Measurements from ENCODE around the gene ALG8. TPM values are rescaled to one million over a fixed set of nuclear protein-coding genes. Genes with fewer than 3 reads are reported as not detected.

ALG8 gene
- polyA plus RNA-seq, 1 of the 3 experiments (the other 2 are of a cell fraction): 42.0 TPM

DNA sequence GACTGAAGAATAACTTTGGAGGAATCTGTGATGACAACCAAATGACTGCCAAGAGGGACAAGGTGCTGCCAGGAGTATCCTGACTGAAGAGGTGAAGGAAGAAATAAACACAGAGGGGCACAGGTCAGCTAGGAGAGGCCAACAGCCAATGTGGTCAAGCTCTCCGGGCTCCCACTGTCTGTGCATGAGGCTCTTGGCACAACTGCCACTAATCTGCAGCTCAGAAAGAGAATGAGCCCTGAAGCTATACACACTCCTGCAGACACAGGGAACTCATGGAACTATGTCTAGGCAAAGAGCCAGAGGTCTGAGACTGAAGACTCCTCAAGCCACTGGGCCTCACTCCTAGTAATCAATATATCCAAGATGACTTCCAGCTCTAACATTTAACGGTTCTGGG is 68.8 kb downstream of the ALG8 start (continued):
- TF ChIP-seq, protein P1, sequence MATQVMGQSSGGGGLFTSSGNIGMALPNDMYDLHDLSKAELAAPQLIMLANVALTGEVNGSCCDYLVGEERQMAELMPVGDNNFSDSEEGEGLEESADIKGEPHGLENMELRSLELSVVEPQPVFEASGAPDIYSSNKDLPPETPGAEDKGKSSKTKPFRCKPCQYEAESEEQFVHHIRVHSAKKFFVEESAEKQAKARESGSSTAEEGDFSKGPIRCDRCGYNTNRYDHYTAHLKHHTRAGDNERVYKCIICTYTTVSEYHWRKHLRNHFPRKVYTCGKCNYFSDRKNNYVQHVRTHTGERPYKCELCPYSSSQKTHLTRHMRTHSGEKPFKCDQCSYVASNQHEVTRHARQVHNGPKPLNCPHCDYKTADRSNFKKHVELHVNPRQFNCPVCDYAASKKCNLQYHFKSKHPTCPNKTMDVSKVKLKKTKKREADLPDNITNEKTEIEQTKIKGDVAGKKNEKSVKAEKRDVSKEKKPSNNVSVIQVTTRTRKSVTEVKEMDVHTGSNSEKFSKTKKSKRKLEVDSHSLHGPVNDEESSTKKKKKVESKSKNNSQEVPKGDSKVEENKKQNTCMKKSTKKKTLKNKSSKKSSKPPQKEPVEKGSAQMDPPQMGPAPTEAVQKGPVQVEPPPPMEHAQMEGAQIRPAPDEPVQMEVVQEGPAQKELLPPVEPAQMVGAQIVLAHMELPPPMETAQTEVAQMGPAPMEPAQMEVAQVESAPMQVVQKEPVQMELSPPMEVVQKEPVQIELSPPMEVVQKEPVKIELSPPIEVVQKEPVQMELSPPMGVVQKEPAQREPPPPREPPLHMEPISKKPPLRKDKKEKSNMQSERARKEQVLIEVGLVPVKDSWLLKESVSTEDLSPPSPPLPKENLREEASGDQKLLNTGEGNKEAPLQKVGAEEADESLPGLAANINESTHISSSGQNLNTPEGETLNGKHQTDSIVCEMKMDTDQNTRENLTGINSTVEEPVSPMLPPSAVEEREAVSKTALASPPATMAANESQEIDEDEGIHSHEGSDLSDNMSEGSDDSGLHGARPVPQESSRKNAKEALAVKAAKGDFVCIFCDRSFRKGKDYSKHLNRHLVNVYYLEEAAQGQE (IDR thresholded peaks at IDR 0.05; ENCODE audit: low read depth, low read length): no peak
- TF ChIP-seq, protein P2, sequence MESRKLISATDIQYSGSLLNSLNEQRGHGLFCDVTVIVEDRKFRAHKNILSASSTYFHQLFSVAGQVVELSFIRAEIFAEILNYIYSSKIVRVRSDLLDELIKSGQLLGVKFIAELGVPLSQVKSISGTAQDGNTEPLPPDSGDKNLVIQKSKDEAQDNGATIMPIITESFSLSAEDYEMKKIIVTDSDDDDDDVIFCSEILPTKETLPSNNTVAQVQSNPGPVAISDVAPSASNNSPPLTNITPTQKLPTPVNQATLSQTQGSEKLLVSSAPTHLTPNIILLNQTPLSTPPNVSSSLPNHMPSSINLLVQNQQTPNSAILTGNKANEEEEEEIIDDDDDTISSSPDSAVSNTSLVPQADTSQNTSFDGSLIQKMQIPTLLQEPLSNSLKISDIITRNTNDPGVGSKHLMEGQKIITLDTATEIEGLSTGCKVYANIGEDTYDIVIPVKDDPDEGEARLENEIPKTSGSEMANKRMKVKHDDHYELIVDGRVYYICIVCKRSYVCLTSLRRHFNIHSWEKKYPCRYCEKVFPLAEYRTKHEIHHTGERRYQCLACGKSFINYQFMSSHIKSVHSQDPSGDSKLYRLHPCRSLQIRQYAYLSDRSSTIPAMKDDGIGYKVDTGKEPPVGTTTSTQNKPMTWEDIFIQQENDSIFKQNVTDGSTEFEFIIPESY (IDR thresholded peaks at IDR 0.05; ENCODE audit: borderline replicate concordance, low read depth): no peak
- TF ChIP-seq, protein P3, sequence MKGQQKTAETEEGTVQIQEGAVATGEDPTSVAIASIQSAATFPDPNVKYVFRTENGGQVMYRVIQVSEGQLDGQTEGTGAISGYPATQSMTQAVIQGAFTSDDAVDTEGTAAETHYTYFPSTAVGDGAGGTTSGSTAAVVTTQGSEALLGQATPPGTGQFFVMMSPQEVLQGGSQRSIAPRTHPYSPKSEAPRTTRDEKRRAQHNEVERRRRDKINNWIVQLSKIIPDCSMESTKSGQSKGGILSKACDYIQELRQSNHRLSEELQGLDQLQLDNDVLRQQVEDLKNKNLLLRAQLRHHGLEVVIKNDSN (IDR thresholded peaks at IDR 0.05; ENCODE audit: borderline replicate concordance, low read depth): no peak

DNA sequence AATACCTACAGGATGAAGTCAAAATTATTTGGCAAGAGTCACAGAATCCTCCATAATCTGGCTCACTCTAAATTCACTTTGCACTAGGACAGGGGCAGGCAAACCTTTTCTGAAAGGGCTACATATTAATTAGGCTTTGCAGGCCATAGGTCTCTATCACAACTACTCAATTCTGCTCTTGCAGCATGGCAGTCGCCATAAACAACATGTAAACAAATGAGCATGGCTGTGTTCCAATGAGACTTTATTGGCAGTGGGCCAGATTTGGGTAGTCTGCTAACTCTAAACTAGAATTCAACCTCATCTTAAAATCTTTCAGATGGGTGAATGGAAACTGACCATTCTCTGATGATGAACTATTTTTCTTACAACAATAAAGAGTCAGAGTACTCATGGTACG is 70.0 kb downstream of the ALG8 start:
- Histone ChIP-seq H3K4me1 (ENCODE audit: control insufficient read depth in 1 of 2, insufficient read depth in 2 of 2, low read depth in 1 of 2, low read length in 1 of 2) (peaks cover 0 to 6% of the 10 kb centered on the region in 2 experiments; a peak in 1 of 4 replicates), H4K20me1 (ENCODE audit: insufficient read depth) (no peaks in the 10 kb centered on the region), H3K27ac (ENCODE audit: low read depth in 2 of 2, low read length in 1 of 2) (no peak overlapping the region), H3K9ac (no peak overlapping the region), H3K4me2 (no peak overlapping the region), H3K27me3 (ENCODE audit: insufficient read depth) (no peaks in the 10 kb centered on the region), H3K4me3 (ENCODE audit: low read depth in 2 of 2, low read length in 1 of 2) (no peak overlapping the region), H3K36me3 (replicated peaks in 1 of 2; ENCODE audit: control insufficient read depth in 1 of 2, insufficient read depth in 2 of 2, low read length in 1 of 2) (peaks cover 39 to 48% of the 10 kb centered on the region in 2 experiments), H3K9me2 (no peaks in the 10 kb centered on the region), H2AFZ (ENCODE audit: low read depth) (no peak overlapping the region), H3F3A (replicated peaks; ENCODE audit: insufficient read depth) (no peaks in the 10 kb centered on the region), H3K9me3 (no peaks in the 10 kb centered on the region), H3K79me2 (ENCODE audit: insufficient read depth) (peaks cover 48% of the 10 kb centered on the region)
- WGBS (ENCODE audit: low lambda C conversion rate): 52% methylated on average over 2 of the region's 2 CpGs
- CTCF ChIA-PET: interaction anchor here (1.2 to 2.1 kb wide), 2 partner anchors 11 to 24 kb away, joined by 3 to 6 read pairs; partner anchors contain the start of gene NDUFC2
- DNase-seq: no peak
- 0 out of 2 replicates have a peak, but pooled peaks have one; percentile 29 for TF ChIP-seq NFIC (IDR thresholded peaks at IDR 0.05; ENCODE audit: borderline replicate concordance)
- no peak for TF ChIP-seq YY1 (IDR thresholded peaks at IDR 0.05; ENCODE audit: low read depth)
- POLR2A ChIA-PET: no interaction called here

DNA sequence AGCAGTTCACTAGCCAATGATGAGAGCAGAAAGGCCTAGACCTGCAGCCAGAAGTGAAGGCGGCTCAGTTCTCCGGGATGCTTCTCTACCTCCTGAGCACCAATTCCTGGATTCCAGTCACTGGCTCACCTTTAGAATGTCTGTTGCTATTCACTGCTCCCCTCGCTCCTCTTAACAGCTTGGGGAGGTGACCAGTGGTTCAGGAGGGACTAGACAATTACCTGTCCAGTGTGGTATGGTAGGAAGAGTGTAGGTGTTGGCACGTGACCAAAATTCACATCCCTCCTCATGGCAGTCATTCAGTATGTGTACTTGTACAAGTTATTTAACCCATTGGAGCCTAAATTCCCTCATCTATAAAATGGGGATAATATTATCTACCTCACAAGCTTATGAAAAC is 71.7 kb downstream of the ALG8 start:
- H3F3A ChIP-seq (replicated peaks; ENCODE audit: insufficient read depth): no peaks in the 10 kb centered on the region
- H3K4me3 ChIP-seq (ENCODE audit: low read depth in 2 of 2, low read length in 1 of 2): no peak overlapping the region
- TF ChIP-seq NFIC (IDR thresholded peaks at IDR 0.05; ENCODE audit: borderline replicate concordance) (no peak), TAF1 (IDR thresholded peaks at IDR 0.05; ENCODE audit: borderline replicate concordance, low read depth, low read length) (no peak), GABPA (IDR thresholded peaks at IDR 0.05; ENCODE audit: low read depth) (no peak), GATA2 (CRISPR knock-in tag; IDR thresholded peaks at IDR 0.05) (no peak), EZH2phosphoT487 (IDR thresholded peaks at IDR 0.05; ENCODE audit: borderline replicate concordance, low read depth) (no peak)
- TF ChIP-seq, protein P1 (IDR thresholded peaks at IDR 0.05; ENCODE audit: low read depth, low read length): no peak
- TF ChIP-seq, protein P4, sequence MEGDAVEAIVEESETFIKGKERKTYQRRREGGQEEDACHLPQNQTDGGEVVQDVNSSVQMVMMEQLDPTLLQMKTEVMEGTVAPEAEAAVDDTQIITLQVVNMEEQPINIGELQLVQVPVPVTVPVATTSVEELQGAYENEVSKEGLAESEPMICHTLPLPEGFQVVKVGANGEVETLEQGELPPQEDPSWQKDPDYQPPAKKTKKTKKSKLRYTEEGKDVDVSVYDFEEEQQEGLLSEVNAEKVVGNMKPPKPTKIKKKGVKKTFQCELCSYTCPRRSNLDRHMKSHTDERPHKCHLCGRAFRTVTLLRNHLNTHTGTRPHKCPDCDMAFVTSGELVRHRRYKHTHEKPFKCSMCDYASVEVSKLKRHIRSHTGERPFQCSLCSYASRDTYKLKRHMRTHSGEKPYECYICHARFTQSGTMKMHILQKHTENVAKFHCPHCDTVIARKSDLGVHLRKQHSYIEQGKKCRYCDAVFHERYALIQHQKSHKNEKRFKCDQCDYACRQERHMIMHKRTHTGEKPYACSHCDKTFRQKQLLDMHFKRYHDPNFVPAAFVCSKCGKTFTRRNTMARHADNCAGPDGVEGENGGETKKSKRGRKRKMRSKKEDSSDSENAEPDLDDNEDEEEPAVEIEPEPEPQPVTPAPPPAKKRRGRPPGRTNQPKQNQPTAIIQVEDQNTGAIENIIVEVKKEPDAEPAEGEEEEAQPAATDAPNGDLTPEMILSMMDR (IDR thresholded peaks at IDR 0.05): no peak
- no peak for DNase-seq
- H3K9ac ChIP-seq: no peak overlapping the region
- H3K79me2 ChIP-seq (ENCODE audit: insufficient read depth): peaks cover 30% of the 10 kb centered on the region
- no peak overlapping the region for H3K27ac ChIP-seq (ENCODE audit: low read depth in 2 of 2, low read length in 1 of 2)
- CTCF ChIA-PET: interaction anchor here (2.1 kb wide), 1 partner anchor 22 kb away, joined by 6 read pairs; no protein-coding TSS in a partner anchor
- H4K20me1 ChIP-seq (ENCODE audit: insufficient read depth): no peaks in the 10 kb centered on the region
- no peaks in the 10 kb centered on the region for H3K9me3 ChIP-seq
- no peak overlapping the region for H3K4me2 ChIP-seq
- POLR2A ChIA-PET: no interaction called here
- H2AFZ ChIP-seq (ENCODE audit: low read depth): no peak overlapping the region
- H3K9me2 ChIP-seq: no peaks in the 10 kb centered on the region
- 95% methylated on average over 4 of the region's 4 CpGs for whole genome bisulfite sequencing (ENCODE audit: low lambda C conversion rate)
- peaks cover 37 to 41% of the 10 kb centered on the region in 2 experiments for H3K36me3 ChIP-seq (replicated peaks in 1 of 2; ENCODE audit: control insufficient read depth in 1 of 2, insufficient read depth in 2 of 2, low read length in 1 of 2)
- H3K4me1 ChIP-seq (ENCODE audit: control insufficient read depth in 1 of 2, insufficient read depth in 2 of 2, low read depth in 1 of 2, low read length in 1 of 2): peaks cover 0 to 6% of the 10 kb centered on the region in 2 experiments; a peak in 1 of 4 replicates
- H3K27me3 ChIP-seq (ENCODE audit: insufficient read depth): no peaks in the 10 kb centered on the region
